CD4-positive, alpha-beta memory T cell (primary cell): ENCODE data around the gene SFXN5. TPM values are rescaled to one million over a fixed set of nuclear protein-coding genes. Genes with fewer than 3 reads are reported as not detected.

Experiments used
- CTCF ChIA-PET: fragments of 350-600 bp; sonication (Branson Sonifier 250); formaldehyde crosslinking; loops from one replicate; lab custom pipeline; 2021; ENCODE audit warnings: inconsistent platforms; ENCODE audit not compliant: partially characterized antibody; lab: Charles Lee
- POLR2A ChIA-PET: fragments of 350-600 bp; sonication (Branson Sonifier 250); formaldehyde crosslinking; loops from one replicate; lab custom pipeline; 2021; ENCODE audit not compliant: partially characterized antibody; lab: Charles Lee
- DNase-seq, 5 donors: peaks; one replicate each; pipeline versions ENCODE4 v3.0.0 to v3.0.0-alpha.2; 2020 to 2022; ENCODE audit warnings: mixed read lengths in 1 of 5
- H3K27ac ChIP-seq: one replicate; pipeline ENCODE4 v1.7.0; 2013; ENCODE audit warnings: low read depth, low read length
- H3K27me3 ChIP-seq: 2 replicates; pipeline ENCODE4 v1.7.0; 2013; ENCODE audit warnings: mild to moderate bottlenecking, low read length, moderate library complexity; ENCODE audit not compliant: insufficient read depth
- H3K36me3 ChIP-seq: 2 replicates; pipeline ENCODE4 v1.7.0; 2013; ENCODE audit warnings: mild to moderate bottlenecking, low read length, moderate library complexity; ENCODE audit not compliant: insufficient read depth
- H3K4me1 ChIP-seq: 2 replicates; pipeline ENCODE4 v1.7.0; 2013; ENCODE audit warnings: mild to moderate bottlenecking, low read length, moderate library complexity; ENCODE audit not compliant: insufficient read depth
- H3K4me3 ChIP-seq, 2 donors: one replicate each; pipeline ENCODE4 v1.7.0; 2013; ENCODE audit warnings: low read length in 2 of 2, mild to moderate bottlenecking in 1 of 2
- H3K9me3 ChIP-seq, 2 donors: one replicate each; pipeline ENCODE4 v1.7.0; 2013; ENCODE audit warnings: low read length in 2 of 2, control low read depth in 1 of 2; ENCODE audit not compliant: control insufficient read depth in 1 of 2
- H3K27ac Mint-ChIP-seq, 7 donors: one replicate each; pipeline ENCODE4 v1.8.0; 2020 to 2021; ENCODE audit warnings: mixed read lengths in 7 of 7, mild to moderate bottlenecking in 6 of 7, inconsistent platforms in 3 of 7, moderate library complexity in 3 of 7
- H3K27me3 Mint-ChIP-seq, 2 donors: one replicate each; pipeline ENCODE4 v1.8.0; 2020 to 2021; ENCODE audit warnings: mixed read lengths in 2 of 2
- H3K36me3 Mint-ChIP-seq, 2 donors: one replicate each; pipeline ENCODE4 v1.8.0; 2020 to 2021; ENCODE audit warnings: mixed read lengths in 2 of 2, inconsistent platforms in 1 of 2, mild to moderate bottlenecking in 1 of 2
- H3K4me1 Mint-ChIP-seq, 4 donors: one replicate each; pipeline ENCODE4 v1.8.0; 2020 to 2021; ENCODE audit warnings: mixed read lengths in 4 of 4, mild to moderate bottlenecking in 1 of 4
- H3K4me3 Mint-ChIP-seq, 8 donors: one replicate each; pipeline ENCODE4 v1.8.0; 2020 to 2021; ENCODE audit warnings: mixed read lengths in 8 of 8, mild to moderate bottlenecking in 7 of 8, moderate library complexity in 6 of 8, inconsistent platforms in 3 of 8
- H3K9me3 Mint-ChIP-seq, 8 donors: one replicate each; pipeline ENCODE4 v1.8.0; 2020 to 2021; ENCODE audit warnings: mixed read lengths in 8 of 8, mild to moderate bottlenecking in 5 of 8, inconsistent platforms in 3 of 8, moderate library complexity in 1 of 8
- intact Hi-C: fragments of 100-400 bp; cut with micrococcal nuclease; formaldehyde crosslinking; loops from one replicate; pipeline ENCODE4 v1.15.1; 2023
- polyA plus RNA-seq, 2 donors: library from polyadenylated mRNA; unstranded; fragments of 300-500 nt; fragmentation: Illumina TruSeq; gene quantifications; one replicate each; pipeline ENCODE4 v1.2.3, GENCODE V29; 2021
- total RNA-seq, 2 experiments: library from RNA; stranded (reverse); gene quantifications; one replicate each; pipeline ENCODE4 v1.2.3, GENCODE V29; 2021

SFXN5 gene
- total and polyA plus RNA-seq, 4 experiments from 2014 or later: 0.95 to 10.0 (median 4.1) TPM

- Mint-ChIP-seq H3K4me1 (no peaks in the 10 kb centered on the region), H3K36me3 (no peaks in the 10 kb centered on the region)
- CTCF ChIA-PET: interaction anchor here (1.2 kb wide), 1 partner anchor 88 kb away, joined by 3 read pairs; no protein-coding TSS in a partner anchor
Observed at GRCh38 chr2:72980535-72981217, 90.8 kb downstream of the SFXN5 start.

GRCh38 chr2:72979896-72980295, 91.6 kb downstream of the SFXN5 start:
- no peak overlapping the region for H3K4me3 ChIP-seq
- ChIA-PET CTCF (interaction anchor here (1.2 kb wide), 1 partner anchor 87 kb away, joined by 3 read pairs; no protein-coding TSS in a partner anchor), POLR2A (no interaction called here)
- H3K27ac ChIP-seq: no peak overlapping the region
- Mint-ChIP-seq H3K27me3 (no peaks in the 10 kb centered on the region), H3K4me3 (no peak overlapping the region), H3K4me1 (no peaks in the 10 kb centered on the region), H3K36me3 (no peaks in the 10 kb centered on the region), H3K27ac (peak overlapping the region in 1 of 7 donors; percentile 36), H3K9me3 (no peaks in the 10 kb centered on the region)
- H3K4me1 ChIP-seq: no peaks in the 10 kb centered on the region
- no peaks in the 10 kb centered on the region for H3K27me3 ChIP-seq
- no peak for DNase-seq
- H3K36me3 ChIP-seq: no peaks in the 10 kb centered on the region
- no peaks in the 10 kb centered on the region for H3K9me3 ChIP-seq
- intact Hi-C loops: no loop called here

More at GRCh38 chr2:72980535-72981217, 90.8 kb downstream of the SFXN5 start:
- H3K27ac ChIP-seq: no peak overlapping the region
- POLR2A ChIA-PET: no interaction called here
- no peak overlapping the region for H3K4me3 ChIP-seq
- H3K4me1 ChIP-seq: no peaks in the 10 kb centered on the region
- Mint-ChIP-seq H3K27ac (no peak overlapping the region), H3K4me3 (no peak overlapping the region), H3K27me3 (no peaks in the 10 kb centered on the region), H3K9me3 (no peaks in the 10 kb centered on the region)
- no peak for DNase-seq
- intact Hi-C loops: no loop called here
- no peaks in the 10 kb centered on the region for H3K36me3 ChIP-seq
- H3K9me3 ChIP-seq: no peaks in the 10 kb centered on the region
- H3K27me3 ChIP-seq: no peaks in the 10 kb centered on the region

DNA sequence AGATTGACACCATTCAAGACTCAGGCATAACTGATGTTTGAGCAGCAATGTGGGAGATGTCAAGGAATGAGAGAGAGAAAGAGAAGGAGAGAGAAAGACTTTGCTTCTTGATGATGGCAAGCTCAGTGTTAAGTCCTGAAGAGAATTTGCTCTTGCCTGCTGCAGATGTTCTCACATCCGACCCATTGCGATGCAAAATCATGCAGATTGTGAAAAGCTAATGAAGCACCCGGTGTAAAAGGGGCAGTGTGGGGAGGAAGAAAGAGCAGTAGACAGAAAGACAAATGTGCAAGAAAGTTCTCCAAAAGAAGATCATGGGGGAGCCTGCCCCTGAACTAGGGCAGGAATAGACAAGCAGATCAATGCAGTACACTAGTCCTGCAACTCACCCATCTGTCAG, 96.5 kb downstream of the SFXN5 start:
- no peak overlapping the region for H3K4me3 ChIP-seq
- no peak overlapping the region for H3K27ac ChIP-seq
- no peaks in the 10 kb centered on the region for H3K4me1 ChIP-seq
- Mint-ChIP-seq H3K27ac (no peak overlapping the region), H3K9me3 (no peaks in the 10 kb centered on the region), H3K4me3 (no peak overlapping the region), H3K4me1 (peaks cover 0 to 6% (median under 1%) of the 10 kb centered on the region in 4 donors), H3K36me3 (no peaks in the 10 kb centered on the region), H3K27me3 (peaks cover 2% of the 10 kb centered on the region in 2 donors)
- CTCF ChIA-PET: interaction anchor here (0.7 to 1.9 kb wide), 13 partner anchors 10 to 246 kb away, joined by 3 to 9 read pairs (median 3); no protein-coding TSS in a partner anchor
- intact Hi-C loops: no loop called here
- H3K9me3 ChIP-seq: no peaks in the 10 kb centered on the region
- DNase-seq: no peak
- H3K36me3 ChIP-seq: no peaks in the 10 kb centered on the region
- no peaks in the 10 kb centered on the region for H3K27me3 ChIP-seq
- POLR2A ChIA-PET: no interaction called here

- Histone ChIP-seq H3K27ac (no peak overlapping the region), H3K9me3 (no peaks in the 10 kb centered on the region), H3K4me1 (no peaks in the 10 kb centered on the region), H3K36me3 (no peaks in the 10 kb centered on the region), H3K27me3 (no peaks in the 10 kb centered on the region), H3K4me3 (no peak overlapping the region)
- Mint-ChIP-seq H3K9me3 (no peaks in the 10 kb centered on the region), H3K27ac (no peak overlapping the region), H3K36me3 (no peaks in the 10 kb centered on the region), H3K4me1 (peaks cover 0 to 6% (median under 1%) of the 10 kb centered on the region in 4 donors), H3K4me3 (no peak overlapping the region), H3K27me3 (peaks cover 2% of the 10 kb centered on the region in 2 donors)
- CTCF ChIA-PET: interaction anchor here (0.7 to 2.1 kb wide), 14 partner anchors 9 to 203 kb away, joined by 3 to 35 read pairs (median 3); no protein-coding TSS in a partner anchor
- DNase-seq: no peak
- intact Hi-C loops: no loop called here
- POLR2A ChIA-PET: no interaction called here
Observed at GRCh38 chr2:72974436-72974754, 97.1 kb downstream of the SFXN5 start.

GRCh38 chr2:72973566-72974435, 97.7 kb downstream of the SFXN5 start:
- Mint-ChIP-seq H3K36me3 (no peaks in the 10 kb centered on the region), H3K9me3 (no peaks in the 10 kb centered on the region), H3K4me3 (no peak overlapping the region), H3K4me1 (peaks cover 0 to 6% (median under 1%) of the 10 kb centered on the region in 4 donors), H3K27me3 (peaks cover 2% of the 10 kb centered on the region in 2 donors), H3K27ac (no peak overlapping the region)
- Histone ChIP-seq H3K27ac (no peak overlapping the region), H3K4me1 (no peaks in the 10 kb centered on the region), H3K4me3 (no peak overlapping the region), H3K9me3 (no peaks in the 10 kb centered on the region), H3K36me3 (no peaks in the 10 kb centered on the region), H3K27me3 (no peaks in the 10 kb centered on the region)
- intact Hi-C loops: loop anchor here (1.0 kb wide), 1 partner anchor 202 kb away; no protein-coding TSS in a partner anchor
- CTCF ChIA-PET: interaction anchor here (0.7 to 2.1 kb wide), 16 partner anchors 9 to 204 kb away, joined by 3 to 35 read pairs (median 3); partner anchors contain the start of gene SPR
- POLR2A ChIA-PET: no interaction called here
- DNase-seq: peak; percentile 9 to 40 (median 20)

DNA sequence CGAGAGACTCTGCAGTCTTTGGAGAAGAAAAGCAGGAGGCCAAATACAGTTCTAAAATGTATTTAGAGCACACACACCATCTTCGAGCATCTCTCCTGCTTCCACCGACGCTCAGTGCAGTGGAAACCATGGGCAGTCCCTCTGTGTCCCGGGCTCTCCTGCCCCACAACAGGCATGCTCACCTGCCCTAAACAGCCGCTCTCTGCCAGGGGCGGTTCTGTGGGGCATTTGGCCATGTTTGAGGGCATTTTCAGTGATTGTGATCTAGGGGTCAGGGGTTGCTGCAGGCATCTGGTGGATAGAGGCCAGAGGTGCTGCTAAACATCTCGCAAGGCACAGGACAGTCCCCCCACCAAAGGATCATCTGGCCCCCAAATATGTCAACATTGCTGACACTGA, 98.4 kb downstream of the SFXN5 start:
- intact Hi-C loops: loop anchor here (1.0 kb wide), 1 partner anchor 202 kb away; no protein-coding TSS in a partner anchor
- no peaks in the 10 kb centered on the region for H3K27me3 ChIP-seq
- H3K27ac Mint-ChIP-seq: no peak overlapping the region
- no peaks in the 10 kb centered on the region for H3K4me1 ChIP-seq
- DNase-seq: no peak
- POLR2A ChIA-PET: no interaction called here
- H3K4me1 Mint-ChIP-seq: peaks cover 0 to 6% (median under 1%) of the 10 kb centered on the region in 4 donors
- no peaks in the 10 kb centered on the region for H3K36me3 Mint-ChIP-seq
- H3K9me3 ChIP-seq: no peaks in the 10 kb centered on the region
- H3K27me3 Mint-ChIP-seq: peaks cover 2% of the 10 kb centered on the region in 2 donors
- no peaks in the 10 kb centered on the region for H3K9me3 Mint-ChIP-seq
- H3K4me3 ChIP-seq: no peak overlapping the region
- CTCF ChIA-PET: interaction anchor here (0.7 to 2.1 kb wide), 7 partner anchors 16 to 203 kb away, joined by 3 to 35 read pairs (median 3); partner anchors contain the start of gene SPR
- H3K4me3 Mint-ChIP-seq: no peak overlapping the region
- no peak overlapping the region for H3K27ac ChIP-seq
- H3K36me3 ChIP-seq: no peaks in the 10 kb centered on the region
